Activated CD8-positive, alpha-beta T cell treated with anti-CD3 and anti-CD28 coated beads for 36 hours (primary cell): ENCODE results near the gene TMA7. TPM values are rescaled to one million over a fixed set of nuclear protein-coding genes. Genes with fewer than 3 reads are reported as not detected.
"Not testable (repeated sequence)": the region's sequence is repeated elsewhere in the genome, so short reads cannot be mapped to it uniquely, and the experiment has no call there.

Experiments
- ATAC-seq: fragments of 200-7000 bp; cut with Tn5 transposase; one replicate; pipeline ENCODE4 v1.10.0; 2021; ENCODE audit warnings: mild to moderate bottlenecking, moderate library complexity
- CTCF ChIA-PET: fragments of 350-600 bp; sonication (Branson Sonifier 250); formaldehyde crosslinking; loops from one replicate; lab custom pipeline; 2021; ENCODE audit warnings: antibody characterized with exemption; lab: Charles Lee
- POLR2A ChIA-PET: fragments of 350-600 bp; sonication (Branson Sonifier 250); formaldehyde crosslinking; loops from one replicate; lab custom pipeline; 2021; ENCODE audit warnings: antibody characterized with exemption; lab: Charles Lee
- DNase-seq: peaks from one replicate; pipeline ENCODE4 v3.0.0-alpha.2; 2020
- H3K27ac Mint-ChIP-seq: one replicate; pipeline ENCODE4 v1.8.0; 2021; ENCODE audit warnings: mild to moderate bottlenecking, mixed read lengths
- H3K27me3 Mint-ChIP-seq: one replicate; pipeline ENCODE4 v1.8.0; 2021; ENCODE audit warnings: mixed read lengths
- H3K36me3 Mint-ChIP-seq: one replicate; pipeline ENCODE4 v1.8.0; 2021; ENCODE audit warnings: low read depth, mixed read lengths
- H3K4me1 Mint-ChIP-seq: one replicate; pipeline ENCODE4 v1.8.0; 2021; ENCODE audit warnings: low read depth, mixed read lengths
- H3K4me3 Mint-ChIP-seq: one replicate; pipeline ENCODE4 v1.8.0; 2021; ENCODE audit warnings: mild to moderate bottlenecking, moderate library complexity, mixed read lengths
- H3K9me3 Mint-ChIP-seq: one replicate; pipeline ENCODE4 v1.8.0; 2021; ENCODE audit warnings: mixed read lengths
- intact Hi-C: fragments of 100-400 bp; cut with micrococcal nuclease; formaldehyde crosslinking; loops from one replicate; pipeline ENCODE4 v1.10.0; 2022
- total RNA-seq, 2 experiments: library from RNA; stranded (reverse); gene quantifications; one replicate each; pipeline ENCODE4 v1.2.3, GENCODE V29; 2021
- TF ChIP-seq, protein P1 (sequence below): fragments of 200-600 bp; IDR thresholded peaks from one replicate; pipeline ENCODE4 v1.8.0; 2022; ENCODE audit warnings: antibody characterized with exemption, mild to moderate bottlenecking

The TMA7 gene
- total RNA-seq, 2 experiments from 2014 or later: 312 to 334 TPM

DNA sequence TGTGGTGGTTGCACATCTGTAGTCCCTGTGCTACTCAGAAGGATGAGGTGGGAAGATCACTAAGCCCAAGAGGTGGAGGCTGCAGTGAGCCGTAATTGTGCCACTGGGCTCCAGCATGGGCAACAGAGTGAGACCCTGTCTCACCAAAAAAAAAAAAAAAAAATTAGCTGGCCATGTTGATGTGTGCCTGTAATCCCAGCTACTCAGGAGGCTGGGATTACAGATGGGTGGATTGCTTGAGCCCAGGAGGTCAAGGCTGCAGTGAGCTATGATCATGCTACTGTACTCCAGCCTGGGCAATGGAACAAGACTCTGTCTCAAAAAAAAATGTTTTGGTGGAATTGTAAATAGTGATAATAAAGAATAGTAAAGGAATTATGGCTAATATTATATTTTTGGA, 16.4 kb downstream of the TMA7 start:
- Mint-ChIP-seq H3K4me3 (no peak overlapping the region), H3K9me3 (no peaks in the 10 kb centered on the region), H3K27ac (no peak overlapping the region), H3K36me3 (peaks cover 42% of the 10 kb centered on the region), H3K27me3 (no peaks in the 10 kb centered on the region), H3K4me1 (no peaks in the 10 kb centered on the region)
- intact Hi-C loops: no loop called here
- CTCF ChIA-PET: interaction anchor here (0.7 to 2.6 kb wide), 5 partner anchors 8 to 263 kb away, joined by 3 to 23 read pairs (median 4); no protein-coding TSS in a partner anchor
- ATAC-seq (no peak), DNase-seq (no peak)
- POLR2A ChIA-PET: interaction anchor here (1.0 to 1.1 kb wide), 2 partner anchors 9 to 145 kb away, joined by 3 to 4 read pairs; a partner anchor contains a TSS
- TF ChIP-seq, protein P1, sequence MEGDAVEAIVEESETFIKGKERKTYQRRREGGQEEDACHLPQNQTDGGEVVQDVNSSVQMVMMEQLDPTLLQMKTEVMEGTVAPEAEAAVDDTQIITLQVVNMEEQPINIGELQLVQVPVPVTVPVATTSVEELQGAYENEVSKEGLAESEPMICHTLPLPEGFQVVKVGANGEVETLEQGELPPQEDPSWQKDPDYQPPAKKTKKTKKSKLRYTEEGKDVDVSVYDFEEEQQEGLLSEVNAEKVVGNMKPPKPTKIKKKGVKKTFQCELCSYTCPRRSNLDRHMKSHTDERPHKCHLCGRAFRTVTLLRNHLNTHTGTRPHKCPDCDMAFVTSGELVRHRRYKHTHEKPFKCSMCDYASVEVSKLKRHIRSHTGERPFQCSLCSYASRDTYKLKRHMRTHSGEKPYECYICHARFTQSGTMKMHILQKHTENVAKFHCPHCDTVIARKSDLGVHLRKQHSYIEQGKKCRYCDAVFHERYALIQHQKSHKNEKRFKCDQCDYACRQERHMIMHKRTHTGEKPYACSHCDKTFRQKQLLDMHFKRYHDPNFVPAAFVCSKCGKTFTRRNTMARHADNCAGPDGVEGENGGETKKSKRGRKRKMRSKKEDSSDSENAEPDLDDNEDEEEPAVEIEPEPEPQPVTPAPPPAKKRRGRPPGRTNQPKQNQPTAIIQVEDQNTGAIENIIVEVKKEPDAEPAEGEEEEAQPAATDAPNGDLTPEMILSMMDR: no peak

DNA sequence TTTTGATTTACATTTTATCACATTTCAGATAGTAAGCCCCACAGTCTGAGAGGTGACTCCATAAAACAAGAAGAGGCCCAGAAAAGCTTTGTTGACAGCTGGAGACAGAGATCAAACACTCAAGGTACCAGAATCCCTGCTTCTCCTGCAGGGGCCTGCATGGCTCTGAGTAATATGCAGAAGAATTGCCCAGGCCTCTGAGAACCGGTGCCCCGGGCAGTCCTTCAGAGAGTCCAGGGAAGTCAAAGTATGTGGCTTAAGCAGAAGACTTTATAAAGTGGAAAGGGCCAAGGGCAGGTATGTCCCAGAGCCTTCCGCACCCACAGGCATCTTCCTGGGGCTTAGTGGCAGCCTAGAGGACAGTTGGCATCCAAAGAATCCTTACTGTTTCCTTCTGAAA, 19.3 kb downstream of the TMA7 start:
- H3K27me3 Mint-ChIP-seq: no peaks in the 10 kb centered on the region

DNA sequence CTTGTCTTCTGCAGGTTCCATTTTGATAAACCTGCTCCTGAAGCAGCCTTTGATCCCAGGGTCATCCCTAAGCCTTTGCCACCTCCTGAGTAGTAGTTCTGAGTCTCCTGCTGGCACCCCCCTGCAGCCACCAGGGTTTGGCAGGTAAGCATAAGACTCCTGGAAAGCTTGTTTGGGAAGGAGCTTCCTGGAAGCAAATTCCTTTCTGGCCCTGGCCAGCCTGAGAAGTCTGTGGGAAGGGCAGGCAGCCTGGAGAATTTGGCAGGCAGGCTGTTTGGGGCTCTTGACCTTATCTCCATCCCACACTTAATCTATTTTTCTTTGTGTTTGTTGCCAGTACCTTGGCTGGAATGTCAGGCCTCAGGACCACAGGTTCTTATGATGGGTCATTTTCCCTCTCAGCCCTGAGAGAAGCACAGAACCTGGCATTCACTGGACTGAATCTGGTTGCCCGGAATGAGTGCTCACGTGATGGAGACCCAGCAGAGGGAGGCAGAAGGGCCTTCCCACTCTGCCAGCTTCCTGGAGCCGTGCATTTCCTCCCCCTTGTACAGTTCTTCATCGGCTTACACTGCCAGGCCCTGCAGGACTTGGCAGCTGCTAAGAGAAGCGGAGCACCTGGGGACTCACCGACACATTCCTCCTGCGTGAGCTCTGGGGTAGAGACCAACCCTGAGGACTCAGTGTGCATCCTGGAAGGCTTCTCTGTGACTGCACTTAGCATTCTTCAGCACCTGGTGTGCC, 19.9 kb downstream of the TMA7 start:
- no peaks in the 10 kb centered on the region for H3K9me3 Mint-ChIP-seq
- no peak overlapping the region for H3K27ac Mint-ChIP-seq
- H3K27me3 Mint-ChIP-seq: no peaks in the 10 kb centered on the region
- no peaks in the 10 kb centered on the region for H3K4me1 Mint-ChIP-seq
- intact Hi-C loops: no loop called here
- TF ChIP-seq, protein P1: no peak
- ChIA-PET CTCF (interaction anchor here (1.7 kb wide), 1 partner anchor 24 kb away, joined by 8 read pairs; no protein-coding TSS in a partner anchor), POLR2A (interaction anchor here (1.0 to 3.4 kb wide), 2 partner anchors 9 to 14 kb away, joined by 3 to 12 read pairs; partner anchors contain the start of gene ATRIP)
- no peak overlapping the region for H3K4me3 Mint-ChIP-seq
- DNase-seq (no peak), ATAC-seq (no peak)
- H3K36me3 Mint-ChIP-seq: peaks cover 22% of the 10 kb centered on the region

More for the DNA sequence above, 19.3 kb downstream of the TMA7 start:
- TF ChIP-seq, protein P1: no peak
- ATAC-seq: no peak
- Mint-ChIP-seq H3K9me3 (no peaks in the 10 kb centered on the region), H3K4me3 (no peak overlapping the region), H3K4me1 (no peaks in the 10 kb centered on the region), H3K36me3 (peaks cover 26% of the 10 kb centered on the region), H3K27ac (no peak overlapping the region)
- CTCF ChIA-PET: interaction anchor here (1.3 to 2.3 kb wide), 3 partner anchors 12 to 59 kb away, joined by 3 to 9 read pairs (median 8); partner anchors contain the start of gene ATRIP
- intact Hi-C loops: no loop called here
- POLR2A ChIA-PET: interaction anchor here (1.1 to 3.4 kb wide), 2 partner anchors 13 to 14 kb away, joined by 4 to 12 read pairs; partner anchors contain the start of gene ATRIP
- no peak for DNase-seq

DNA sequence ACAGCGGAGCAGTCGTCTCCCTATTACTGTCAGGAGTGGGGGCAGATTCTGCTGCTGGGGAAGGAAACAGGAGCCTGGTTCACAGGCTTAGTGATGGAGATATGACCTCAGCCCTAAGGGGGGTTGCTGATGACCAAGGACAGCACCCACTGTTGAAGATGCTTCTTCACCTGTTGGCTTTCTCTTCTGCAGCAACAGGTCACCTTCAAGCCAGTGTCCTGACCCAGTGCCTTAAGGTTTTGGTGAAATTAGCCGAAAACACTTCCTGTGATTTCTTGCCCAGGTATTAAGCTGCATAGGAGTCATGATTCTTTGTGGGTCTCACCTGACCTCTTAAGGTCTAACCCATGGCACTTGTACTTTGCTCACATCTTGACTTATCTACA, 20.5 kb downstream of the TMA7 start:
- intact Hi-C loops: no loop called here
- H3K27me3 Mint-ChIP-seq: no peaks in the 10 kb centered on the region
- no peak for ATAC-seq
- peaks cover 21% of the 10 kb centered on the region for H3K36me3 Mint-ChIP-seq
- H3K4me1 Mint-ChIP-seq: peaks cover 5% of the 10 kb centered on the region
- DNase-seq: no peak
- H3K9me3 Mint-ChIP-seq: no peaks in the 10 kb centered on the region
- H3K4me3 Mint-ChIP-seq: no peak overlapping the region
- ChIA-PET CTCF (interaction anchor here (1.4 kb wide), 1 partner anchor 89 kb away, joined by 4 read pairs; no protein-coding TSS in a partner anchor), POLR2A (interaction anchor here (0.5 to 1.0 kb wide), 2 partner anchors 8 to 19 kb away, joined by 3 to 4 read pairs; no protein-coding TSS in a partner anchor)
- TF ChIP-seq, protein P1: no peak
- H3K27ac Mint-ChIP-seq: no peak overlapping the region

DNA sequence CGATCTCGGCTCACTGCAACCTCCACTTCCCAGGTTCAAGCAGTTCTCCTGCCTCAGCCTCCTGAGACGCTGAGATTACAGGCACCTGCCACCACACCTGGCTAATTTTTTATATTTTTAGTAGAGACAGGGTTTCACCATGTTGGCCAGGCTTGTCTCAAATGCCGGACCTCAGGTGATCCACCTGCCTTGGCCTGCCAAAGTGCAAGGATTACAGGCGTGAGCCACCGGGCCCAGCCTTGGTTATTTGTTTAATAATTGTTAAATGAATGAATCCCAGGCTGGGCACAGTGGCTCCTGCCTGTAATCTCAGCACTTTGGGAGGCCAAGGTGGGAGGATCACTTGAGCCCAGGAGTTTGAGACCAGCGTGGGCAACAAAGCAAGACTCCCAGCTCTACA, 21.7 kb downstream of the TMA7 start:
- ChIA-PET POLR2A (interaction anchor here (1.1 to 1.4 kb wide), 2 partner anchors 9 to 11 kb away, joined by 3 to 5 read pairs; no protein-coding TSS in a partner anchor), CTCF (interaction anchor here (1.4 to 2.0 kb wide), 4 partner anchors 11 to 87 kb away, joined by 3 to 13 read pairs (median 4); partner anchors contain the start of gene ATRIP)
- H3K4me3 Mint-ChIP-seq, DNase-seq, H3K27ac Mint-ChIP-seq, ATAC-seq, H3K27me3 Mint-ChIP-seq, intact Hi-C loops, H3K4me1 Mint-ChIP-seq, H3K9me3 Mint-ChIP-seq: not testable (repeated sequence)
- peaks cover 30% of the 10 kb centered on the region for H3K36me3 Mint-ChIP-seq
